ENCODE data around the gene ADD3. TPM values are rescaled to one million over a fixed set of nuclear protein-coding genes. Genes with fewer than 3 reads are reported as not detected.

Gene ADD3
- total RNA-seq, 2 experiments from 2014 or later = 124 to 206 TPM

GRCh38 chr10:110052916-110053315 is 45.1 kb downstream of the ADD3 start:
- H3K9me3 Mint-ChIP-seq (ENCODE audit: low read depth) = peaks cover 12% of the 10 kb centered on the region
- peaks cover 47% of the 10 kb centered on the region for H3K4me1 Mint-ChIP-seq
- no peak for ATAC-seq
- H3K4me3 Mint-ChIP-seq = no peak overlapping the region
- H3K36me3 Mint-ChIP-seq = peaks cover 35% of the 10 kb centered on the region
- CTCF ChIA-PET = interaction anchor here (1.0 to 1.7 kb wide), 4 partner anchors 11 to 31 kb away, joined by 3 to 6 read pairs (median 4); no protein-coding TSS in a partner anchor
- H3K27me3 Mint-ChIP-seq = no peaks in the 10 kb centered on the region
- DNase-seq = no peak
- H3K27ac Mint-ChIP-seq = no peak overlapping the region

DNA sequence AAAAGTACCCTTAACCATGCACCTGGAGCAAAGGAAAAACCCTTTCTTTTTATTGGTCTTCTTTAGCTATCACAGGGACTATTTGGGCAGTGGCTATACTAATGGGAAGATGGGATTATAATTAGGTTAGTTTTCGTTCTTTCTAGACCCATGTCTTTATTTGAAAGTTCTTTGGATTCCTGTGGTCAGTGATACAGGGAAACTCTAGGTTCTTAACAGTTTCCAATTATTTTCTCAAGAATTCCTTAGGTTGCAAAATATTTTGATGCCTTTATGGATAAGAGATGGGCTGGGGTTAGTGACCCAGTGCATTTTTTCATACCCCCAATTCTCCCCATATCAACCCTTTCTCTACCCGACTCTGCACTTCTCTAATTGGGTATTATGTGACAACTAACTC is 49.0 kb downstream of the ADD3 start:
- DNase-seq (no peak), ATAC-seq (no peak)
- Mint-ChIP-seq H3K27ac (no peak overlapping the region), H3K4me1 (peaks cover 58% of the 10 kb centered on the region), H3K36me3 (peaks cover 14% of the 10 kb centered on the region), H3K4me3 (no peak overlapping the region), H3K9me3 (ENCODE audit: low read depth) (no peaks in the 10 kb centered on the region), H3K27me3 (no peaks in the 10 kb centered on the region)
- CTCF ChIA-PET = interaction anchor here (3.0 kb wide), 1 partner anchor 173 kb away, joined by 7 read pairs; no protein-coding TSS in a partner anchor

DNA sequence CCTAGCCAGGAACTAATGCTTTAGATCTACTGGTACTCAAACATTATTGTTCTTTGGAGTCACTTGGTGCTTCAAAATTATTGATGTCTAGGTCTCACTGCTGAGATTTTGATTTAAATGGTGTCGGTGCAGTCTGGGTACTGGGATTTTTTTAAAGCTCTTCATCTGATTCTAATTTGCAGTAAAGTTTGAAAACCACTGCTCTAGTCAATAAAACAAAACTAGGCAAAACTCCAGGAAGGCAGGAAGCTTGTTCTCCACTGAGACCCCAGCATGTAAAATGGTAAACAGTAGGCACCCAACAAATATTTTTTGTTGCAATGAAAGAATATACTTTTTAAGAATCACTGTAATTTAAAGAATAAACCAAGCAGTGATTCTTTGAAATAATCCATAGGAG is 49.7 kb downstream of the ADD3 start:
- Mint-ChIP-seq H3K27ac (peak overlapping the region; percentile 5), H3K36me3 (peaks cover 12% of the 10 kb centered on the region), H3K4me1 (peaks cover 59% of the 10 kb centered on the region), H3K9me3 (ENCODE audit: low read depth) (no peaks in the 10 kb centered on the region), H3K27me3 (no peaks in the 10 kb centered on the region), H3K4me3 (peak overlapping the region; percentile 4)
- CTCF ChIA-PET = interaction anchor here (1.3 to 3.0 kb wide), 2 partner anchors 144 to 173 kb away, joined by 3 to 7 read pairs; no protein-coding TSS in a partner anchor
- ATAC-seq = no peak
- DNase-seq = no peak

GRCh38 chr10:110058212-110058611 is 50.4 kb downstream of the ADD3 start:
- H3K9me3 Mint-ChIP-seq (ENCODE audit: low read depth) = no peaks in the 10 kb centered on the region
- H3K4me1 Mint-ChIP-seq = peaks cover 60% of the 10 kb centered on the region
- no peak for DNase-seq
- H3K36me3 Mint-ChIP-seq = peaks cover 12% of the 10 kb centered on the region
- ATAC-seq = peak; percentile 74
- CTCF ChIA-PET = interaction anchor here (1.3 to 3.0 kb wide), 4 partner anchors 19 to 174 kb away, joined by 3 to 7 read pairs (median 6); no protein-coding TSS in a partner anchor
- H3K27ac Mint-ChIP-seq = peak overlapping the region; percentile 68
- no peaks in the 10 kb centered on the region for H3K27me3 Mint-ChIP-seq
- peak overlapping the region; percentile 65 for H3K4me3 Mint-ChIP-seq

- H3K36me3 Mint-ChIP-seq = peaks cover 9% of the 10 kb centered on the region
- CTCF ChIA-PET = interaction anchor here (3.0 kb wide), 1 partner anchor 176 kb away, joined by 7 read pairs; no protein-coding TSS in a partner anchor
These were observed 52.1 kb downstream of the ADD3 start for GRCh38 chr10:110059925-110060324.

GRCh38 chr10:110061687-110062086 is 53.9 kb downstream of the ADD3 start:
- CTCF ChIA-PET = no interaction called here
- Mint-ChIP-seq H3K4me3 (no peak overlapping the region), H3K36me3 (peaks cover 18% of the 10 kb centered on the region), H3K27me3 (no peaks in the 10 kb centered on the region), H3K9me3 (ENCODE audit: low read depth) (no peaks in the 10 kb centered on the region), H3K4me1 (peaks cover 77% of the 10 kb centered on the region), H3K27ac (no peak overlapping the region)
- DNase-seq = no peak
- ATAC-seq = no peak

More at GRCh38 chr10:110059925-110060324, 52.1 kb downstream of the ADD3 start:
- Mint-ChIP-seq H3K4me1 (peaks cover 72% of the 10 kb centered on the region), H3K27ac (no peak overlapping the region), H3K4me3 (no peak overlapping the region), H3K27me3 (no peaks in the 10 kb centered on the region), H3K9me3 (ENCODE audit: low read depth) (no peaks in the 10 kb centered on the region)
- no peak for DNase-seq
- ATAC-seq = no peak

- DNase-seq = no peak
- no peaks in the 10 kb centered on the region for H3K27me3 Mint-ChIP-seq
- peak overlapping the region; percentile 67 for H3K27ac Mint-ChIP-seq
- H3K4me1 Mint-ChIP-seq = peaks cover 80% of the 10 kb centered on the region
- H3K36me3 Mint-ChIP-seq = peaks cover 17% of the 10 kb centered on the region
- H3K4me3 Mint-ChIP-seq = no peak overlapping the region
- H3K9me3 Mint-ChIP-seq (ENCODE audit: low read depth) = no peaks in the 10 kb centered on the region
- CTCF ChIA-PET = no interaction called here
- ATAC-seq = no peak
These were observed 57.5 kb downstream of the ADD3 start for GRCh38 chr10:110065269-110065668.

- H3K9me3 Mint-ChIP-seq (ENCODE audit: low read depth) = no peaks in the 10 kb centered on the region
- DNase-seq (peak; percentile 83), ATAC-seq (peak; percentile 83)
- no peaks in the 10 kb centered on the region for H3K27me3 Mint-ChIP-seq
- H3K36me3 Mint-ChIP-seq = peaks cover 12% of the 10 kb centered on the region
- H3K4me1 Mint-ChIP-seq = peaks cover 83% of the 10 kb centered on the region
- peak overlapping the region; percentile 97 for H3K27ac Mint-ChIP-seq
- peak overlapping the region; percentile 62 for H3K4me3 Mint-ChIP-seq
- CTCF ChIA-PET = interaction anchor here (0.8 to 1.8 kb wide), 8 partner anchors 9 to 604 kb away, joined by 3 to 12 read pairs (median 4); no protein-coding TSS in a partner anchor
These were observed 60.4 kb downstream of the ADD3 start for GRCh38 chr10:110067960-110068770.

- Mint-ChIP-seq H3K36me3 (peaks cover 17% of the 10 kb centered on the region), H3K4me1 (peaks cover 85% of the 10 kb centered on the region), H3K9me3 (ENCODE audit: low read depth) (no peaks in the 10 kb centered on the region), H3K27me3 (no peaks in the 10 kb centered on the region), H3K4me3 (peak overlapping the region; percentile 62), H3K27ac (peak overlapping the region; percentile 97)
- ATAC-seq (no peak), DNase-seq (peak; percentile 58)
- CTCF ChIA-PET = interaction anchor here (0.7 to 1.8 kb wide), 5 partner anchors 9 to 185 kb away, joined by 3 to 12 read pairs (median 4); no protein-coding TSS in a partner anchor
These were observed 61.0 kb downstream of the ADD3 start for GRCh38 chr10:110068780-110069179.

- Mint-ChIP-seq H3K4me1 (peaks cover 86% of the 10 kb centered on the region), H3K36me3 (peaks cover 17% of the 10 kb centered on the region)
- no peak for DNase-seq
These were observed 61.8 kb downstream of the ADD3 start for GRCh38 chr10:110069502-110069982.

DNA sequence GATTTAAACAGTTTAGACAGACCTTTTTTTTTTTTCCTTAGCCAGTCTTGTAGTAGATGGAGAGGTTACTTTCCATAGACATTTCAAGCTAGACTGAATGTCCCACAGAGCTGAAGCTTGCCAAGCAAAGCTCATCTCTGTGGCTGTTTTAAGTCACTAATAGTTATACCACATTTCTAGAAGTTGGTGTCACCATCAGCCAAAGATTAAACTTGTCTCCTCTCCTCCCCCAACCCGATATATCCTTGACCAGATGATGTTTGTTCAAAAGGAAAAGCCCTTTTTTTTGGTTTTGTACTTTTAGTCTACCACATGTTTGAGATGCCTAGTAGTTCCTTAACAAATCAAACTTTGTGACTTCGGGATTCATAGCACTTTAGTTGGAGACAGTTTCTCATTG is 66.1 kb downstream of the ADD3 start:
- H3K4me3 Mint-ChIP-seq = no peak overlapping the region
- CTCF ChIA-PET = interaction anchor here (0.8 to 7.0 kb wide), 2 partner anchors 22 to 64 kb away, joined by 3 to 32 read pairs; partner anchors contain the start of gene ADD3
- no peaks in the 10 kb centered on the region for H3K9me3 Mint-ChIP-seq (ENCODE audit: low read depth)
- peaks cover 10% of the 10 kb centered on the region for H3K36me3 Mint-ChIP-seq
- H3K27me3 Mint-ChIP-seq = no peaks in the 10 kb centered on the region
- DNase-seq = no peak
- peaks cover 82% of the 10 kb centered on the region for H3K4me1 Mint-ChIP-seq
- H3K27ac Mint-ChIP-seq = peak overlapping the region; percentile 58
- no peak for ATAC-seq

More at GRCh38 chr10:110069502-110069982, 61.8 kb downstream of the ADD3 start:
- Mint-ChIP-seq H3K9me3 (ENCODE audit: low read depth) (no peaks in the 10 kb centered on the region), H3K4me3 (peak overlapping the region; percentile 68), H3K27ac (peak overlapping the region; percentile 97), H3K27me3 (no peaks in the 10 kb centered on the region)
- ATAC-seq = peak; percentile 65
- CTCF ChIA-PET = interaction anchor here (0.5 to 1.4 kb wide), 6 partner anchors 16 to 185 kb away, joined by 3 to 5 read pairs (median 4); no protein-coding TSS in a partner anchor

- Mint-ChIP-seq H3K36me3 (peaks cover 10% of the 10 kb centered on the region), H3K9me3 (ENCODE audit: low read depth) (no peaks in the 10 kb centered on the region), H3K27me3 (no peaks in the 10 kb centered on the region), H3K27ac (peak overlapping the region; percentile 58), H3K4me1 (peaks cover 82% of the 10 kb centered on the region), H3K4me3 (no peak overlapping the region)
- CTCF ChIA-PET = interaction anchor here (0.8 to 7.0 kb wide), 3 partner anchors 22 to 65 kb away, joined by 3 to 32 read pairs (median 3); partner anchors contain the start of gene ADD3
- ATAC-seq (no peak), DNase-seq (no peak)
These were observed 66.5 kb downstream of the ADD3 start for GRCh38 chr10:110074298-110074697.
